HUES6 (cell line): Measurements from ENCODE around the gene CC2D1A.
A peak's percentile ranks its signal among the peaks of the same experiment; 100 is the strongest.

Experiments used
- H3K27ac ChIP-seq: 2 replicates; pipeline ENCODE4 v1.7.0; 2013; ENCODE audit warnings: low read depth, mild to moderate bottlenecking, low read length, inconsistent platforms
- H3K27me3 ChIP-seq: 2 replicates; pipeline ENCODE4 v1.6.1; 2013; ENCODE audit warnings: low read length; ENCODE audit not compliant: control insufficient read depth, insufficient read depth
- H3K36me3 ChIP-seq: 2 replicates; pipeline ENCODE4 v1.6.1; 2013; ENCODE audit warnings: low read length; ENCODE audit not compliant: control insufficient read depth, insufficient read depth
- H3K4me1 ChIP-seq: 2 replicates; pipeline ENCODE4 v1.6.1; 2013; ENCODE audit warnings: low read length; ENCODE audit not compliant: control insufficient read depth, insufficient read depth
- H3K4me3 ChIP-seq: 2 replicates; pipeline ENCODE4 v1.5.1; 2013; ENCODE audit warnings: low read depth, low read length
- H3K9ac ChIP-seq: one replicate; pipeline ENCODE4 v1.6.1; 2013; ENCODE audit warnings: mild to moderate bottlenecking, low read length
- H3K9me3 ChIP-seq: 2 replicates; pipeline ENCODE4 v1.6.1; 2013; ENCODE audit warnings: low read depth, low read length; ENCODE audit not compliant: control insufficient read depth, insufficient read depth

Gene CC2D1A

DNA sequence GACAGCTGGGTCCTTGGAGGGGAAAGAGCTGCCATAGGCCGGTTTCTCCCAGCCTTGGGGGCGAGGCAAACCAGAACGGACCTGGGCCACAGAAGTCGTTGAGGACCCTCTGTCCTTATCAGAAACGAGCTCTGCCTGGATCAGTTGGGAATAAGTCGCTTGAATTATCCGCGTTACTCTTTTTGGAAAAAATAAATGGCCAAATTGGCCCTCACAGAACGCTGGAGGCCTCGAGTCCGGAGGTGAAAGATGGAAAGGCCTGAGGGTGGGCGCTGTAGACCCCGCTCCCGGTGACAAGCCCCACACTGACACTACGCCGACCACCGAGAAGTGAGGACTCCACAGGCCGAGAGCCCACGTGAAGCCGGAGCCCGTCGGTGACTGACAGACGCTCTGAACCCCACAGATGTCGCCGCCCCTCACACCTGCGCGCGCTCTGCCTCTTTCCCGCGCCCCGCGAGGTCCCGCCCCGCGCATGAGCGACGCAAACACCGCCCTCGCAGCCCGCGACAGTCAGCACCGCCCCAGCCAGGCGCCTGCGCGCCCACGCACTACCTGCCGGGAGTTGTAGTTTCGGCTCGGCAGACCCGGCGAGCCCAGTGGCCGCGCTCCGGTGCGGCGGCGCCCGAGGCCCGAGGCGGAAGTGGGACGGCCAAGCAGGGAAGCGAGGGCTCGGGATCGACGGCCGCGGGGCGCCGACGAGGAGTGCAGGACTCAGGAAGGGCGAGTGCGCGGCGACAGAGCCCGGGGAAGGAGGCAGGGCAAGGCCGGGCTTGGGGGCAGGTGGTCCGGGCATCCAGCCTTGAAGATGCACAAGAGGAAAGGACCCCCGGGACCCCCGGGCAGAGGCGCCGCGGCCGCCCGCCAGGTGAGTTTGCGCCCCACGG, at the start of gene CC2D1A, which contains the start of gene BRME1:
Gene CC2D1A, plus strand, starts transcription at position 568 of the 887 bp plus-strand sequence. Its CDS starts 241 bp downstream, at position 809.
Gene BRME1, minus strand, starts transcription at position 484 of the 887 bp plus-strand sequence. CDS start 1,225 bp downstream, outside the sequence.
- H3K9me3 ChIP-seq = no peaks in the 10 kb centered on the region
- H3K36me3 ChIP-seq = peaks cover 11% of the 10 kb centered on the region
- H3K27me3 ChIP-seq = peaks cover 6% of the 10 kb centered on the region
- H3K4me3 ChIP-seq = peak within 1 kb of the TSS; percentile 78
- peaks cover 8% of the 10 kb centered on the region; the same call in 1 of the 2 replicates for H3K4me1 ChIP-seq
- H3K27ac ChIP-seq = no peak within 1 kb of the TSS
- H3K9ac ChIP-seq = peak within 1 kb of the TSS; percentile 57

- peaks cover 10% of the 10 kb centered on the region for H3K4me1 ChIP-seq
- no peak overlapping the region for H3K27ac ChIP-seq
These were observed 49.5 kb upstream of the CC2D1A start for GRCh38 chr19:13856497-13856896.

GRCh38 chr19:13859361-13859880, 46.6 kb upstream of the CC2D1A start:
- Histone ChIP-seq H3K36me3 (no peaks in the 10 kb centered on the region), H3K27me3 (peaks cover 16% of the 10 kb centered on the region), H3K9me3 (no peaks in the 10 kb centered on the region), H3K9ac (no peak overlapping the region), H3K4me3 (no peak overlapping the region), H3K27ac (no peak overlapping the region), H3K4me1 (peaks cover 14% of the 10 kb centered on the region)

More at GRCh38 chr19:13856497-13856896, 49.5 kb upstream of the CC2D1A start:
- Histone ChIP-seq H3K9ac (no peak overlapping the region), H3K4me3 (no peak overlapping the region), H3K9me3 (no peaks in the 10 kb centered on the region), H3K27me3 (no peaks in the 10 kb centered on the region), H3K36me3 (no peaks in the 10 kb centered on the region)

GRCh38 chr19:13860679-13861391, 45.2 kb upstream of the CC2D1A start:
- no peaks in the 10 kb centered on the region for H3K9me3 ChIP-seq
- H3K9ac ChIP-seq = no peak overlapping the region
- H3K27ac ChIP-seq = no peak overlapping the region
- H3K4me3 ChIP-seq = no peak overlapping the region
- peaks cover 19% of the 10 kb centered on the region for H3K4me1 ChIP-seq
- H3K27me3 ChIP-seq = peaks cover 26% of the 10 kb centered on the region
- no peaks in the 10 kb centered on the region for H3K36me3 ChIP-seq

GRCh38 chr19:13861392-13861713, 44.6 kb upstream of the CC2D1A start:
- peak overlapping the region; percentile 68 for H3K9ac ChIP-seq
- H3K27ac ChIP-seq = peak overlapping the region; percentile 49; the same call in 1 of the 2 replicates
- H3K4me3 ChIP-seq = no peak overlapping the region
- H3K4me1 ChIP-seq = peaks cover 19% of the 10 kb centered on the region
- no peaks in the 10 kb centered on the region for H3K36me3 ChIP-seq
- peaks cover 31% of the 10 kb centered on the region for H3K27me3 ChIP-seq
- no peaks in the 10 kb centered on the region for H3K9me3 ChIP-seq

GRCh38 chr19:13861714-13862531, 44.1 kb upstream of the CC2D1A start:
- H3K27me3 ChIP-seq = peaks cover 37% of the 10 kb centered on the region
- peak overlapping the region; percentile 49; the same call in 1 of the 2 replicates for H3K27ac ChIP-seq
- no peaks in the 10 kb centered on the region for H3K9me3 ChIP-seq
- H3K36me3 ChIP-seq = no peaks in the 10 kb centered on the region
- peaks cover 19% of the 10 kb centered on the region for H3K4me1 ChIP-seq
- H3K9ac ChIP-seq = peak overlapping the region; percentile 68
- peak overlapping the region; percentile 67 for H3K4me3 ChIP-seq

GRCh38 chr19:13864046-13864666, 41.8 kb upstream of the CC2D1A start:
- H3K27me3 ChIP-seq = peaks cover 59% of the 10 kb centered on the region
- H3K27ac ChIP-seq = no peak overlapping the region
- H3K36me3 ChIP-seq = no peaks in the 10 kb centered on the region
- H3K9me3 ChIP-seq = no peaks in the 10 kb centered on the region
- H3K4me1 ChIP-seq = peaks cover 19% of the 10 kb centered on the region
- peak overlapping the region; percentile 29 for H3K9ac ChIP-seq
- H3K4me3 ChIP-seq = peak overlapping the region; percentile 43; the same call in 1 of the 2 replicates

DNA sequence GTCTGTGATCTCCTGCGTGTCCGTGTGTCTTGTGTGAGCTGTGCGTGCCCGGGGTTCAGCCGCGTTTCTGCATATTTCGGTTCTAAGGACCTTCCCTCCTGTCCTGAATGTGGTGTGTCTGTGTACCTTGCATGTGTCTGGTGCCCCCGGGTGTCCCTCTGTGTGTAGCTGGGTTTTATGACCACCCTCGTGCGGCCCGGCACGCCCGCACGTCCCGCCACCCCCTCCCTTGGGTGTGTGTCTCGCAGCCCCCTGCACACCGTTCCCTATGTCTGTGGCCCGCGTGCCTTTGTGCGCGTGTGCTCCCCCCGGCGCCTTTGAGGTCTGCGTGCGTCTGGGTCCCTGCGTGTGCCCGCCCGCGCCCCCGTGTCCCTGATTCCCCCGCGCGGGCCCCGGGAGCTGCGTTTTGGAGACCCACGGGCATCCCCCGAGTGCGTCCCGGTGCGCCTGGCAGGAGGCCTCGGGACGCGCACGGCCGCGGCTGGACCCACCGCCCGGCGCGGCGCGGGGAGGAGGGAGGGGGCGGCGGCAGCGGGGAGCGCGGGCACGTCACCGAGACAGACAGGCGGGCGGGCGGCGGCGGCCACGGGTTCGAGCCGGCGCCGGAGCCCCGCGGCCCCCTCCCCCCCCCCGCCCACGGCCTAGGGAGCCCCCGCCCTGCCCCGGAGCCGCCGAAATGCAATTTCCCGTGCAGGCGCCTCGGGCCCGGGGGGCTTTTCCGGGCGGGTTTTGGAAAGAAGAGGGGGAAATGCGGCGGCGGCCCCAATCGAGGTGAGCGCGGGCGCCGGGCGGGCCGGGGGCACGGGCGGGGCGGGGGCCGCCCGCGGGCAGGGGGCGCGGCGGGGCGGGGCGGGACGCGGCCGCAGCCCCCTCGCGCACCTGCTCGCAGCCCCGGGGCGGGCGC, 41.1 kb upstream of the CC2D1A start:
- H3K36me3 ChIP-seq = no peaks in the 10 kb centered on the region
- H3K27ac ChIP-seq = no peak overlapping the region
- H3K27me3 ChIP-seq = peaks cover 67% of the 10 kb centered on the region
- H3K4me1 ChIP-seq = peaks cover 19% of the 10 kb centered on the region
- H3K4me3 ChIP-seq = peak overlapping the region; percentile 55
- H3K9ac ChIP-seq = peak overlapping the region; percentile 29
- H3K9me3 ChIP-seq = no peaks in the 10 kb centered on the region

DNA sequence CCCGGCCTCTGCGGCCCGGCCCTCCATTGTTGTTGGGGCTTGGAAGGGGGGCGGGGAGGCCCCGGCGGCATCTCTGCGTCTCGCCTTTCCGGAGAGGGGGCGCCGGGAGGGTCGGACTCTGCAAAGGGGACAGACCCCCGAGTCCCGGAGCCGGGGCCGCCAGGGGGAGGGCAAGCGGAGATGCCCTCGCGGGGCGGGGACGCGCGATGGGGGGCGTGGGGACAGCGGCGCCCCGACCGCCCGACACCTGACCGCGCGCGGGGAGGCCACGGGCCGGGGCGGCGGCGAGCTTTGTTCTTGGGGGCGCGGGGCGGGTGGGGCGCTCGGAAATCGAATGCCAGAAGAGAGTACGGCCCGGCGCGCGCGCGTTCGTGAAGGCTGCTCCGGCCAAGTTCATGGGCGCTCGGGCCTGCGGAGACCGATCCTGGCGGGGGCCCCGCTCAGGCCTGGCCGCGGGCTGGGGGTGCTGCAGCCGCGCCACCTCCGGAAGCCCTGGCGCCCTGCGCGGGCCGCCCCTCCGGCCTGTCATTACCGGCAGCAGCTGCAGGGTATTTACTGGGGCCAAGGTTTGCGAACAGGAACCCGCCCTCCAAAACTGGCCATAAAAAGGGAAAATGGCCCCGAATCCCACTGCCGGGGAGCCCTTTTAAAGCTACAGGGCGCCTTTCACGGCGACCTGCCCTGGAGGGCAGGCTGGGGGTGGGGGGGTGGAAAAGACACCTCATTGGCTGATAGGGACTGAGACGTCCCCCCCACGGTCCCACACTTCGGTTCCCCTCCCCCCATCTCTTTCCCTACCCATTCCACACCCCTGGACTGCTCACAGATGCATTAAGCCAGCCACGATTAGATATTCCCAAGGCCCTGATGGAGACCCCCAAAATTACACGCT, 40.2 kb upstream of the CC2D1A start:
- Histone ChIP-seq H3K4me1 (peaks cover 19% of the 10 kb centered on the region), H3K9me3 (no peaks in the 10 kb centered on the region), H3K27me3 (peaks cover 73% of the 10 kb centered on the region), H3K4me3 (peak overlapping the region; percentile 55), H3K9ac (no peak overlapping the region), H3K27ac (no peak overlapping the region), H3K36me3 (no peaks in the 10 kb centered on the region)
